ENCODE data around the gene RAB8B.
"Not testable (repeated sequence)": the region's sequence is repeated elsewhere in the genome, so short reads cannot be mapped to it uniquely, and the experiment has no call there.

RAB8B gene

GRCh38 chr15:63195569-63196015, 6.2 kb downstream of the RAB8B start:
- Histone ChIP-seq H3K4me3 (ENCODE audit: low read depth in 1 of 2, low read length in 2 of 2) (no peak overlapping the region), H3K27me3 (ENCODE audit: low read depth, low read length) (no peaks in the 10 kb centered on the region), H3K36me3 (ENCODE audit: control insufficient read depth in 1 of 2, insufficient read depth in 2 of 2, low read length in 2 of 2) (no peaks in the 10 kb centered on the region), H3K27ac (ENCODE audit: low read length) (peak overlapping the region; percentile 71), H3K4me1 (ENCODE audit: control insufficient read depth in 1 of 2, insufficient read depth in 2 of 2, low read length in 2 of 2) (peaks cover 21 to 53% of the 10 kb centered on the region in 2 donors), H3K9me3 (ENCODE audit: control insufficient read depth in 1 of 2, low read length in 2 of 2) (no peaks in the 10 kb centered on the region)

- no peak overlapping the region for H3K4me3 ChIP-seq (ENCODE audit: low read depth in 1 of 2, low read length in 2 of 2)
- H3K4me1 ChIP-seq (ENCODE audit: control insufficient read depth in 1 of 2, insufficient read depth in 2 of 2, low read length in 2 of 2) = peaks cover 21 to 53% of the 10 kb centered on the region in 2 donors
- no peak overlapping the region for H3K27ac ChIP-seq (ENCODE audit: low read length)
- no peaks in the 10 kb centered on the region for H3K9me3 ChIP-seq (ENCODE audit: control insufficient read depth in 1 of 2, low read length in 2 of 2)
- H3K27me3 ChIP-seq (ENCODE audit: low read depth, low read length) = no peaks in the 10 kb centered on the region
- no peaks in the 10 kb centered on the region for H3K36me3 ChIP-seq (ENCODE audit: control insufficient read depth in 1 of 2, insufficient read depth in 2 of 2, low read length in 2 of 2)
Measured at GRCh38 chr15:63196842-63197241, 7.4 kb downstream of the RAB8B start.

- Histone ChIP-seq H3K27ac (ENCODE audit: low read length) (no peak overlapping the region), H3K4me3 (ENCODE audit: low read depth in 1 of 2, low read length in 2 of 2) (no peak overlapping the region), H3K4me1 (ENCODE audit: control insufficient read depth in 1 of 2, insufficient read depth in 2 of 2, low read length in 2 of 2) (peaks cover 25 to 53% of the 10 kb centered on the region in 2 donors), H3K27me3 (ENCODE audit: low read depth, low read length) (no peaks in the 10 kb centered on the region), H3K9me3 (ENCODE audit: control insufficient read depth in 1 of 2, low read length in 2 of 2) (no peaks in the 10 kb centered on the region), H3K36me3 (ENCODE audit: control insufficient read depth in 1 of 2, insufficient read depth in 2 of 2, low read length in 2 of 2) (no peaks in the 10 kb centered on the region)
Measured at GRCh38 chr15:63197626-63198025, 8.2 kb downstream of the RAB8B start.

- H3K36me3 ChIP-seq (ENCODE audit: control insufficient read depth in 1 of 2, insufficient read depth in 2 of 2, low read length in 2 of 2) = no peaks in the 10 kb centered on the region
- no peak overlapping the region for H3K4me3 ChIP-seq (ENCODE audit: low read depth in 1 of 2, low read length in 2 of 2)
- H3K9me3 ChIP-seq (ENCODE audit: control insufficient read depth in 1 of 2, low read length in 2 of 2) = no peaks in the 10 kb centered on the region
- no peak overlapping the region for H3K27ac ChIP-seq (ENCODE audit: low read length)
- no peaks in the 10 kb centered on the region for H3K27me3 ChIP-seq (ENCODE audit: low read depth, low read length)
- peaks cover 29 to 47% of the 10 kb centered on the region in 2 donors for H3K4me1 ChIP-seq (ENCODE audit: control insufficient read depth in 1 of 2, insufficient read depth in 2 of 2, low read length in 2 of 2)
Measured at GRCh38 chr15:63198371-63199250, 9.2 kb downstream of the RAB8B start.

GRCh38 chr15:63200464-63201249, 11.3 kb downstream of the RAB8B start:
- Histone ChIP-seq H3K27me3 (ENCODE audit: low read depth, low read length) (no peaks in the 10 kb centered on the region), H3K27ac (ENCODE audit: low read length) (no peak overlapping the region), H3K36me3 (ENCODE audit: control insufficient read depth in 1 of 2, insufficient read depth in 2 of 2, low read length in 2 of 2) (no peaks in the 10 kb centered on the region), H3K4me1 (ENCODE audit: control insufficient read depth in 1 of 2, insufficient read depth in 2 of 2, low read length in 2 of 2) (peaks cover 19 to 28% of the 10 kb centered on the region in 2 donors), H3K4me3 (ENCODE audit: low read depth in 1 of 2, low read length in 2 of 2) (no peak overlapping the region), H3K9me3 (ENCODE audit: control insufficient read depth in 1 of 2, low read length in 2 of 2) (no peaks in the 10 kb centered on the region)

GRCh38 chr15:63202861-63203260, 13.5 kb downstream of the RAB8B start:
- no peaks in the 10 kb centered on the region for H3K27me3 ChIP-seq (ENCODE audit: low read depth, low read length)
- peak overlapping the region; percentile 19 for H3K27ac ChIP-seq (ENCODE audit: low read length)
- no peak overlapping the region for H3K4me3 ChIP-seq (ENCODE audit: low read depth in 1 of 2, low read length in 2 of 2)
- H3K4me1 ChIP-seq (ENCODE audit: control insufficient read depth in 1 of 2, insufficient read depth in 2 of 2, low read length in 2 of 2) = peaks cover 8 to 9% of the 10 kb centered on the region in 2 donors
- H3K36me3 ChIP-seq (ENCODE audit: control insufficient read depth in 1 of 2, insufficient read depth in 2 of 2, low read length in 2 of 2) = no peaks in the 10 kb centered on the region
- no peaks in the 10 kb centered on the region for H3K9me3 ChIP-seq (ENCODE audit: control insufficient read depth in 1 of 2, low read length in 2 of 2)

GRCh38 chr15:63203451-63204090, 14.2 kb downstream of the RAB8B start:
- Histone ChIP-seq H3K27me3 (ENCODE audit: low read depth, low read length) (no peaks in the 10 kb centered on the region), H3K36me3 (ENCODE audit: control insufficient read depth in 1 of 2, insufficient read depth in 2 of 2, low read length in 2 of 2) (no peaks in the 10 kb centered on the region), H3K27ac (ENCODE audit: low read length) (no peak overlapping the region), H3K4me3 (ENCODE audit: low read depth in 1 of 2, low read length in 2 of 2) (no peak overlapping the region), H3K9me3 (ENCODE audit: control insufficient read depth in 1 of 2, low read length in 2 of 2) (no peaks in the 10 kb centered on the region), H3K4me1 (ENCODE audit: control insufficient read depth in 1 of 2, insufficient read depth in 2 of 2, low read length in 2 of 2) (peaks cover 4 to 8% of the 10 kb centered on the region in 2 donors)

GRCh38 chr15:63206079-63206478, 16.7 kb downstream of the RAB8B start:
- Histone ChIP-seq H3K36me3 (ENCODE audit: control insufficient read depth in 1 of 2, insufficient read depth in 2 of 2, low read length in 2 of 2) (no peaks in the 10 kb centered on the region), H3K27me3 (ENCODE audit: low read depth, low read length) (no peaks in the 10 kb centered on the region), H3K4me3 (ENCODE audit: low read depth in 1 of 2, low read length in 2 of 2) (no peak overlapping the region), H3K9me3 (ENCODE audit: control insufficient read depth in 1 of 2, low read length in 2 of 2) (no peaks in the 10 kb centered on the region), H3K27ac (ENCODE audit: low read length) (no peak overlapping the region), H3K4me1 (ENCODE audit: control insufficient read depth in 1 of 2, insufficient read depth in 2 of 2, low read length in 2 of 2) (peaks cover 8 to 10% of the 10 kb centered on the region in 2 donors)

- not testable (repeated sequence) for H3K9me3 ChIP-seq (ENCODE audit: control insufficient read depth in 1 of 2, low read length in 2 of 2); H3K4me3 ChIP-seq (ENCODE audit: low read depth in 1 of 2, low read length in 2 of 2); H3K36me3 ChIP-seq (ENCODE audit: control insufficient read depth in 1 of 2, insufficient read depth in 2 of 2, low read length in 2 of 2); H3K27me3 ChIP-seq (ENCODE audit: low read depth, low read length); H3K27ac ChIP-seq (ENCODE audit: low read length)
- peaks cover 3 to 20% of the 10 kb centered on the region in 2 donors for H3K4me1 ChIP-seq (ENCODE audit: control insufficient read depth in 1 of 2, insufficient read depth in 2 of 2, low read length in 2 of 2)
Measured at GRCh38 chr15:63208824-63209223, 19.4 kb downstream of the RAB8B start.

GRCh38 chr15:63210151-63211091, 21.0 kb downstream of the RAB8B start:
- no peak overlapping the region for H3K4me3 ChIP-seq (ENCODE audit: low read depth in 1 of 2, low read length in 2 of 2)
- no peak overlapping the region for H3K27ac ChIP-seq (ENCODE audit: low read length)
- H3K4me1 ChIP-seq (ENCODE audit: control insufficient read depth in 1 of 2, insufficient read depth in 2 of 2, low read length in 2 of 2) = peaks cover 3 to 20% of the 10 kb centered on the region in 2 donors
- H3K27me3 ChIP-seq (ENCODE audit: low read depth, low read length) = no peaks in the 10 kb centered on the region
- no peaks in the 10 kb centered on the region for H3K9me3 ChIP-seq (ENCODE audit: control insufficient read depth in 1 of 2, low read length in 2 of 2)
- no peaks in the 10 kb centered on the region for H3K36me3 ChIP-seq (ENCODE audit: control insufficient read depth in 1 of 2, insufficient read depth in 2 of 2, low read length in 2 of 2)

Measured in muscle layer of duodenum (tissue), 2 donors.